Gastrocnemius medialis (tissue), 4 donors: ENCODE results near the gene CEBPB. TPM values are rescaled to one million over a fixed set of nuclear protein-coding genes. Genes with fewer than 3 reads are reported as not detected.
"Not testable (repeated sequence)": the region's sequence is repeated elsewhere in the genome, so short reads cannot be mapped to it uniquely, and the experiment has no call there.

Experiments
- ATAC-seq, 2 donors: fragments of 150-250 bp; one replicate each; pipeline ENCODE4 v1.9.1; 2016
- DNase-seq, 2 donors: peaks; one replicate each; pipeline ENCODE4 v3.0.0-alpha.2; 2019
- H3K27ac ChIP-seq, 4 donors: fragments of 200-600 bp; sonication (generic); 1 replicate in 1 of 4; 2 replicates in 3 of 4; pipeline ENCODE4 v1.5.1; 2016 to 2018; ENCODE audit warnings: mild to moderate bottlenecking in 2 of 4, moderate library complexity in 1 of 4
- H3K27me3 ChIP-seq, 3 donors: fragments of 200-600 bp; sonication (generic) in 2 of 3; 1 replicate in 1 of 3; 2 replicates in 2 of 3; pipeline versions ENCODE4 v1.5.1 to v1.6.0; 2016 to 2019; ENCODE audit warnings: mild to moderate bottlenecking in 1 of 3, moderate library complexity in 1 of 3
- H3K36me3 ChIP-seq, 2 donors: fragments of 200-600 bp; sonication (generic) in 1 of 2; one replicate each; pipeline ENCODE4 v1.5.1; 2017 to 2018
- H3K4me1 ChIP-seq, 2 donors: fragments of 200-600 bp; sonication (generic) in 1 of 2; one replicate each; pipeline ENCODE4 v1.5.1; 2016 to 2017; ENCODE audit warnings: mild to moderate bottlenecking in 2 of 2
- H3K4me3 ChIP-seq, 4 donors: fragments of 200-600 bp; sonication (generic) in 3 of 4; 1 replicate in 1 of 4; 2 replicates in 3 of 4; pipeline ENCODE4 v1.5.1; 2016 to 2019; ENCODE audit warnings: mild to moderate bottlenecking in 2 of 4
- H3K9me3 ChIP-seq, 3 donors: fragments of 200-600 bp; sonication (generic) in 2 of 3; 1 replicate in 1 of 3; 2 replicates in 2 of 3; pipeline ENCODE4 v1.5.1; 2016 to 2019
- POLR2A ChIP-seq, 2 donors: fragments of 450-650 bp; IDR thresholded peaks; one replicate each; pipeline ENCODE4 v1.6.1; 2017; ENCODE audit warnings: antibody characterized with exemption in 2 of 2, mild to moderate bottlenecking in 2 of 2, moderate library complexity in 2 of 2
- in situ Hi-C, 4 donors: fragments of 200-750 bp; cut with MboI; loops; one replicate each; pipeline versions ENCODE4 v1.15.0 to v1.8.0; 2017; ENCODE audit warnings: low sequenced_read_pairs in 4 of 4
- intact Hi-C: fragments of 100-400 bp; cut with DNase I; formaldehyde crosslinking; loops from one replicate; pipeline ENCODE4 v1.15.1; 2023; ENCODE audit warnings: low total_unique reads
- total RNA-seq, 4 donors: library from RNA; depleted of rRNA; stranded (reverse); fragments of >200 nt; gene quantifications; one replicate each; pipeline versions ENCODE4 v1.1.0 to v1.2.3, GENCODE V29; 2016
- TF ChIP-seq, protein P1 (sequence below), 5 experiments: fragments of 450-650 bp in 3 of 5; fragments of 200-600 bp in 2 of 5; sonication (generic) in 2 of 5; IDR thresholded peaks in 4 of 5; conservative IDR thresholded peaks in 1 of 5; 1 replicate in 4 of 5; 2 replicates in 1 of 5; pipeline ENCODE4 v1.5.1; 2016 to 2019; ENCODE audit warnings: antibody characterized with exemption in 5 of 5, mild to moderate bottlenecking in 3 of 5, moderate library complexity in 3 of 5

The CEBPB gene
- total RNA-seq, 4 donors from 2014 or later, result 219 to 434 (median 321) TPM

DNA sequence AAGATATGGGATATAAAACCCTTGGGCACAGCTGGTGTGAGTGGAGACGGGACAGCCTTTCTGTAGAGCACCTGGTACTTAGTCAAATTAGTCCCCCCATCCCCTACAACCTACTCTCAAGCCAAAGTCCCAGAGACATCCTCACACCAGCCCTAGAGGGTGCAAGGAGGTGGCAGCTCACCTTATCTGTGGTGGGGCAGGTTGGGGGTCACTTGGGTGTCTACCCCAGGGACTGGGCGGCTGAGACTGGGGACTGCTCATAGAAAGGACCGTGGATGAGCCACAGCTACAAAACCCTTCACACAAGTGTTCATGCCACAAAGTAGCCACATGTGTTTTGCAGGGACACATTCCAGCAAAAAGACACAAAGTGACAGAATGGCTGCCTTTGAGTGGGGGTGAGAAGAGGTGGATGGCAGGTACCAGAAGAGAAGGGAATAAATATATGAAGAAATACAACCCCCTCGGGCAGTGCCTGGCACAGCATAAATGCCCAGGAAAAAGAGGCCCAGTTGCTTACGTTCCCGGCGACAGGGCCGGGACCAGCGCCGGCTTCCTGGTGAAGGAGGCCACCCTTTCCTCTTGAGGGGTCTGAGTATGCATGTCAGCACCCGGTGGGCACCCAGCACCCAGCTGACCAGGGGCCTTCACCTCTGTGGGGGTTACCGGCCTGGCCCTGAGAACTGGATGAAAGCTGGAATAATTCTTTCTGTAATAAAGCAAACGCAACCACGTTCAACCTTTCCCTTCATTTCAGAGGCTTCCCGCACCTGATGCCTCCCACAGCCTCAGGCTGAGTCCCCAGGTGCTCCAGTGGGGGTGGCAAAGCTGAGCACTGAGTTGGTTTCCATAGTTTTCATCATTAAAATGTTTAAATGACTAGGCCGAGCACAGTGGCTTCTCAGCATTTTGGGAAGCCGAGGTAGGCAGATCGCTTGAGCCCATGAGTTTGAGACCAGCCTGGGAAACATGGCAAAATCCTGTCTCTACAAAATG is 14.4 kb upstream of the CEBPB start:
- TF ChIP-seq, protein P1, sequence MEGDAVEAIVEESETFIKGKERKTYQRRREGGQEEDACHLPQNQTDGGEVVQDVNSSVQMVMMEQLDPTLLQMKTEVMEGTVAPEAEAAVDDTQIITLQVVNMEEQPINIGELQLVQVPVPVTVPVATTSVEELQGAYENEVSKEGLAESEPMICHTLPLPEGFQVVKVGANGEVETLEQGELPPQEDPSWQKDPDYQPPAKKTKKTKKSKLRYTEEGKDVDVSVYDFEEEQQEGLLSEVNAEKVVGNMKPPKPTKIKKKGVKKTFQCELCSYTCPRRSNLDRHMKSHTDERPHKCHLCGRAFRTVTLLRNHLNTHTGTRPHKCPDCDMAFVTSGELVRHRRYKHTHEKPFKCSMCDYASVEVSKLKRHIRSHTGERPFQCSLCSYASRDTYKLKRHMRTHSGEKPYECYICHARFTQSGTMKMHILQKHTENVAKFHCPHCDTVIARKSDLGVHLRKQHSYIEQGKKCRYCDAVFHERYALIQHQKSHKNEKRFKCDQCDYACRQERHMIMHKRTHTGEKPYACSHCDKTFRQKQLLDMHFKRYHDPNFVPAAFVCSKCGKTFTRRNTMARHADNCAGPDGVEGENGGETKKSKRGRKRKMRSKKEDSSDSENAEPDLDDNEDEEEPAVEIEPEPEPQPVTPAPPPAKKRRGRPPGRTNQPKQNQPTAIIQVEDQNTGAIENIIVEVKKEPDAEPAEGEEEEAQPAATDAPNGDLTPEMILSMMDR (IDR thresholded peaks at IDR 0.05 in 4 of 5, conservative IDR thresholded peaks at IDR 0.05 in 1 of 5), result no peak
- no peak for TF ChIP-seq POLR2A (IDR thresholded peaks at IDR 0.05)
- in situ Hi-C loops (loop anchor here in 2 of 4 donors (10.0 to 25.0 kb wide), 2 partner anchors 201 to 586 kb away; no protein-coding TSS in a partner anchor), intact Hi-C loops (no loop called here)
- peaks cover 16 to 19% of the 10 kb centered on the region in 2 donors for H3K4me1 ChIP-seq
- no peaks in the 10 kb centered on the region for H3K27me3 ChIP-seq
- no peak overlapping the region for H3K27ac ChIP-seq
- ATAC-seq (no peak), DNase-seq (no peak)
- H3K4me3 ChIP-seq, result no peak overlapping the region
- H3K36me3 ChIP-seq, result peaks cover 0 to 4% of the 10 kb centered on the region in 2 donors
- H3K9me3 ChIP-seq, result no peaks in the 10 kb centered on the region

DNA sequence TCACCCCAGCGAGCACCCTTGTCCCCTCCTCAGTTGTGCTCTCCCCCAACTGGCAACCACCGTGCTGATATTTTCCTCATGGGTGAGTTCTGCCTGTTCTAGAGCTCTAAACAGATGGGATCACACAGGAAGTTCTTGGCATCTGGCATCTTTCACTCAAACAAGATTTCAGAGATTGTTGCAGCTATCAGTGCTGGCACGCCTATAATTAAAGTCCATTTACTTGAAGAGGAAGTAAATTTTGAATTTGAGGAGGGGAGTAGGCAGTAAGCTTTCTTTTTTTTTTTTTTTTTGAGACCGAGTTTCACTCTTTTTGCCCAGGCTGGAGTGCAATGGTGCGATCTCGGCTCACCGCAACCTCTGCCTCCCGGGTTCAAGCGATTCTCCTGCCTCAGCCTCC is 12.0 kb upstream of the CEBPB start:
- not testable (repeated sequence) for ATAC-seq, H3K9me3 ChIP-seq, H3K4me3 ChIP-seq, H3K27me3 ChIP-seq, H3K27ac ChIP-seq, H3K36me3 ChIP-seq, H3K4me1 ChIP-seq, DNase-seq
- in situ Hi-C loops (loop anchor here in 2 of 4 donors (10.0 to 25.0 kb wide), 2 partner anchors 204 to 584 kb away; no protein-coding TSS in a partner anchor), intact Hi-C loops (loop anchor here (1.0 kb wide), 1 partner anchor 199 kb away; no protein-coding TSS in a partner anchor)

DNA sequence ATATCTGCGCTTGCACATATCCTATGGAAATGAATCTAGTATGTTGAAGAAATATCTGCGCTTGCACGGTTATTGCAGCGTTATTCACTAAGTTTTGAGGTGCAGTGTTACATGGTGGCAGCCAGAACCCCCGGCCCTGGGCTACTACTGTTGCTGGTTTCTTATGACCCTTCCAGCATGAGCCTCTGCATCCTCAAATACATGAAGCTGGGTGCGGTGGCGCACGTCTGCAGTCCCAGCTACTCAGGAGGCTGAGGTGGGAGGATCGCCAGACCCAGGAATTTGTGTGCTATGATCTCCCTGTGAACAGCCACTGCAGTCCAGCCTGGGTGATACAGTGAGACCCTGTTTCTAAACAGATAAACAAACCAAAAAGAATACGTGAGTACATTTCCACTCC is 9.3 kb upstream of the CEBPB start:
- in situ Hi-C loops, result loop anchor here in 2 of 4 donors (10.0 to 25.0 kb wide), 2 partner anchors 563 to 581 kb away; no protein-coding TSS in a partner anchor
- DNase-seq, result no peak
- TF ChIP-seq, protein P1 (IDR thresholded peaks at IDR 0.05 in 4 of 5, conservative IDR thresholded peaks at IDR 0.05 in 1 of 5), result no peak
- no peak for TF ChIP-seq POLR2A (IDR thresholded peaks at IDR 0.05)
- intact Hi-C loops, result no loop called here
- no peak for ATAC-seq
- Histone ChIP-seq H3K27ac (no peak overlapping the region), H3K36me3 (no peaks in the 10 kb centered on the region), H3K9me3 (no peaks in the 10 kb centered on the region), H3K27me3 (no peaks in the 10 kb centered on the region), H3K4me3 (no peak overlapping the region), H3K4me1 (peaks cover 0 to under 1% of the 10 kb centered on the region in 2 donors)

DNA sequence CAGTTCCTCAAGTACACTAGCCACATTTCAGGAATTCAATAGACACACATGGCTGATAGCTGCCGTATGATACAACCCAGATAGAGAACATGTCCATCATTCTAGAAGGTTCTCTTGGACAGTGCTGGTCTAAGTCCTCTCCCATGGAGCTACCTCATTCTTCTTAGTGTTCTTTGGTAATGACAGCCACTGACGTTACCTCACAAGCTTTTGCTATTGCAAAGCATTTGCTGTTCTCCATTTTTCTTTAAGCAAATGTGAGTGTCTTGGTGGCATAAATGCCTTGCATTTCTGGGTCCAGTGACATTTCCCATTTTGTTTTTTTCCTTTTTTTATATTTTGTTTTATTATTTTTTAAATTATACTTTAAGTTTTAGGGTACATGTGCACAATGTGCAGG is 8.3 kb upstream of the CEBPB start:
- Histone ChIP-seq H3K27me3 (no peaks in the 10 kb centered on the region), H3K9me3 (no peaks in the 10 kb centered on the region), H3K27ac (no peak overlapping the region), H3K36me3 (no peaks in the 10 kb centered on the region), H3K4me3 (no peak overlapping the region), H3K4me1 (peaks cover 4 to 10% of the 10 kb centered on the region in 2 donors)
- in situ Hi-C loops (loop anchor here in 2 of 4 donors (10.0 to 25.0 kb wide), 2 partner anchors 562 to 580 kb away; no protein-coding TSS in a partner anchor), intact Hi-C loops (no loop called here)
- DNase-seq (no peak), ATAC-seq (no peak)
- TF ChIP-seq POLR2A (IDR thresholded peaks at IDR 0.05), result no peak
- TF ChIP-seq, protein P1 (IDR thresholded peaks at IDR 0.05 in 4 of 5, conservative IDR thresholded peaks at IDR 0.05 in 1 of 5), result no peak

DNA sequence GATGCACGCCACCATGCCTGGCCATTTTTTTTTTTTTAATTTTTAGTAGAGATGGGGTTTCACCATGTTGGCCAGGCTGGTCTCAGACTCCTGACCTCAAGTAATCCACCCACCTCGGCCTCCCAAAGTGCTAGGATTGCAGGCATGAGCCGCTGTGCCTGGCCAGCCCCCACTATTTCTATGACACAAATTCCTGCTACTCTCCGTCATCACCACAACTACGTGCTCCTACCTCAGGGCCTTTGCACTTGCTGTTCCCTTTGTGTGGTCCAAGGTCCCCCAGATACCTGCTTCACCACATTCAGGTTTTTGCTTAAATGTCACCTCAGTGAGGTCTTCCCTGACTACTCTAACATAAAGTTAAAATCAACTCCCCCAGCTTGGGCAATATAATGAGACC is 5.2 kb upstream of the CEBPB start:
- Histone ChIP-seq H3K27ac (no peak overlapping the region), H3K36me3 (no peaks in the 10 kb centered on the region), H3K9me3 (no peaks in the 10 kb centered on the region), H3K4me1 (peaks cover 5 to 15% of the 10 kb centered on the region in 2 donors), H3K4me3 (no peak overlapping the region), H3K27me3 (no peaks in the 10 kb centered on the region)
- TF ChIP-seq POLR2A (IDR thresholded peaks at IDR 0.05), result no peak
- TF ChIP-seq, protein P1 (IDR thresholded peaks at IDR 0.05 in 4 of 5, conservative IDR thresholded peaks at IDR 0.05 in 1 of 5), result no peak
- DNase-seq (no peak), ATAC-seq (no peak)
- intact Hi-C loops (loop anchor here (1.0 to 5.0 kb wide), 2 partner anchors 451 to 562 kb away; no protein-coding TSS in a partner anchor), in situ Hi-C loops (loop anchor here (5.0 to 25.0 kb wide), 4 partner anchors 277 to 577 kb away; no protein-coding TSS in a partner anchor)
